OCI-LY1 (cell line): ENCODE data around the gene SSBP3.

Source experiments
- H2AFZ ChIP-seq: fragments of 200-600 bp; sonication (generic), shearing (Covaris generic); 2 replicates; pipeline ENCODE4 v1.6.0; 2014; ENCODE audit warnings: antibody characterized with exemption, mild to moderate bottlenecking, low read length
- H3F3A ChIP-seq: fragments of 200-600 bp; sonication (generic), shearing (Covaris generic); 2 replicates; pipeline ENCODE4 v1.6.0; 2014; ENCODE audit warnings: mild to moderate bottlenecking, antibody characterized with exemption, low read length, moderate library complexity; ENCODE audit not compliant: insufficient read depth
- H3K27ac ChIP-seq: fragments of 200-600 bp; sonication (generic); 2 replicates; pipeline ENCODE4 v1.5.1; 2014; ENCODE audit warnings: low read length, mixed run types, mild to moderate bottlenecking, low read depth; ENCODE audit not compliant: poor library complexity, severe bottlenecking
- H3K27me3 ChIP-seq: fragments of 200-600 bp; sonication (generic); 2 replicates; pipeline ENCODE4 v1.6.0; 2014; ENCODE audit warnings: antibody characterized with exemption, mild to moderate bottlenecking, low read length, moderate library complexity; ENCODE audit not compliant: insufficient read depth
- H3K36me3 ChIP-seq: fragments of 200-600 bp; sonication (generic); 2 replicates; pipeline ENCODE4 v1.6.1; 2014; ENCODE audit warnings: mild to moderate bottlenecking, antibody characterized with exemption, low read length, moderate library complexity, mixed read lengths; ENCODE audit not compliant: insufficient read depth
- H3K4me1 ChIP-seq: fragments of 200-600 bp; sonication (generic); 2 replicates; pipeline ENCODE4 v1.5.1; 2014; ENCODE audit warnings: mild to moderate bottlenecking, low read length, moderate library complexity; ENCODE audit not compliant: insufficient read depth, severe bottlenecking
- H3K4me2 ChIP-seq: fragments of 200-600 bp; sonication (generic), shearing (Covaris generic); 2 replicates; pipeline ENCODE4 v1.6.1; 2014; ENCODE audit warnings: low read length
- H3K4me3 ChIP-seq: fragments of 200-600 bp; sonication (generic); 2 replicates; pipeline ENCODE4 v1.5.1; 2014; ENCODE audit warnings: low read length, low read depth, mild to moderate bottlenecking, mixed read lengths; ENCODE audit not compliant: poor library complexity, severe bottlenecking
- H3K79me2 ChIP-seq: fragments of 200-600 bp; shearing (Covaris generic); 2 replicates; pipeline ENCODE4 v1.6.1; 2016; ENCODE audit warnings: mixed run types, low read length, mixed read lengths; ENCODE audit not compliant: insufficient read depth
- H3K9ac ChIP-seq: fragments of 200-600 bp; sonication (generic), shearing (Covaris generic); 2 replicates; pipeline ENCODE4 v1.6.1; 2014; ENCODE audit warnings: mild to moderate bottlenecking, low read length, mixed read lengths
- H3K9me2 ChIP-seq: fragments of 200-600 bp; sonication (generic), shearing (Covaris generic); 2 replicates; pipeline ENCODE4 v1.6.1; 2014; ENCODE audit warnings: low read depth, mild to moderate bottlenecking, low read length, mixed read lengths
- H3K9me3 ChIP-seq: fragments of 200-600 bp; shearing (Covaris generic); 2 replicates; pipeline ENCODE4 v1.6.1; 2014; ENCODE audit warnings: low read length, mixed read lengths
- H4K20me1 ChIP-seq: fragments of 200-600 bp; sonication (generic), shearing (Covaris generic); 2 replicates; pipeline ENCODE4 v1.6.0; 2016; ENCODE audit warnings: mild to moderate bottlenecking, low read length; ENCODE audit not compliant: insufficient read depth
- CTCF ChIP-seq: fragments of 200-600 bp; sonication (generic), shearing (Covaris generic); IDR thresholded peaks from 2 replicates; pipeline ENCODE4 v1.5.1; 2017; ENCODE audit warnings: mild to moderate bottlenecking, antibody characterized with exemption, low read length, moderate library complexity, mixed read lengths
- EZH2 ChIP-seq: fragments of 200-600 bp; sonication (generic), shearing (Covaris generic); IDR thresholded peaks from 2 replicates; pipeline ENCODE4 v1.8.0; 2017; ENCODE audit warnings: borderline replicate concordance, mixed run types, mild to moderate bottlenecking, antibody characterized with exemption, low read length, moderate library complexity, mixed read lengths

Gene SSBP3

GRCh38 chr1:54342742-54343687 is 63.2 kb downstream of the SSBP3 start:
- Histone ChIP-seq H2AFZ (no peak overlapping the region), H3K27ac (no peak overlapping the region), H3F3A (no peaks in the 10 kb centered on the region), H3K9ac (no peak overlapping the region), H3K79me2 (no peaks in the 10 kb centered on the region), H3K36me3 (no peaks in the 10 kb centered on the region), H3K27me3 (no peaks in the 10 kb centered on the region), H4K20me1 (no peaks in the 10 kb centered on the region), H3K4me3 (no peak overlapping the region), H3K9me3 (no peaks in the 10 kb centered on the region), H3K4me1 (no peaks in the 10 kb centered on the region), H3K4me2 (no peak overlapping the region), H3K9me2 (no peaks in the 10 kb centered on the region)
- TF ChIP-seq EZH2 (no peak), CTCF (no peak)

- H3F3A ChIP-seq, result no peaks in the 10 kb centered on the region
- no peaks in the 10 kb centered on the region for H3K79me2 ChIP-seq
- no peaks in the 10 kb centered on the region for H3K27me3 ChIP-seq
- no peaks in the 10 kb centered on the region for H3K9me3 ChIP-seq
- no peak overlapping the region for H3K4me2 ChIP-seq
- no peaks in the 10 kb centered on the region for H3K36me3 ChIP-seq
- no peak overlapping the region for H3K4me3 ChIP-seq
- TF ChIP-seq CTCF, result no peak
- TF ChIP-seq EZH2, result no peak
- H3K27ac ChIP-seq, result no peak overlapping the region
- no peaks in the 10 kb centered on the region for H3K9me2 ChIP-seq
- H2AFZ ChIP-seq, result no peak overlapping the region
- H3K9ac ChIP-seq, result no peak overlapping the region
- H3K4me1 ChIP-seq, result no peaks in the 10 kb centered on the region
- no peaks in the 10 kb centered on the region for H4K20me1 ChIP-seq
Observed at GRCh38 chr1:54342288-54342687, 63.9 kb downstream of the SSBP3 start.

GRCh38 chr1:54341763-54342162 is 64.4 kb downstream of the SSBP3 start:
- H3K4me3 ChIP-seq, result no peak overlapping the region
- H3K9me2 ChIP-seq, result no peaks in the 10 kb centered on the region
- no peaks in the 10 kb centered on the region for H3K79me2 ChIP-seq
- H3F3A ChIP-seq, result no peaks in the 10 kb centered on the region
- no peaks in the 10 kb centered on the region for H4K20me1 ChIP-seq
- no peaks in the 10 kb centered on the region for H3K4me1 ChIP-seq
- no peak overlapping the region for H3K27ac ChIP-seq
- H2AFZ ChIP-seq, result no peak overlapping the region
- no peak for TF ChIP-seq EZH2
- TF ChIP-seq CTCF, result no peak
- no peaks in the 10 kb centered on the region for H3K9me3 ChIP-seq
- H3K36me3 ChIP-seq, result no peaks in the 10 kb centered on the region
- H3K27me3 ChIP-seq, result no peaks in the 10 kb centered on the region
- no peak overlapping the region for H3K4me2 ChIP-seq
- no peak overlapping the region for H3K9ac ChIP-seq
